GM19239 (cell line): ENCODE measurements around the gene ABLIM2.

ENCODE experiments used
- DNase-seq: peaks from one replicate; pipeline ENCODE4 v3.0.0; 2011; ENCODE audit warnings: low spot score; ENCODE audit not compliant: insufficient read length
- FAIRE-seq: peaks from 2 replicates; lab custom pipeline; 2011; peaks lifted over from hg19 to GRCh38; lab: Jason Lieb, UNC

The ABLIM2 gene

DNA sequence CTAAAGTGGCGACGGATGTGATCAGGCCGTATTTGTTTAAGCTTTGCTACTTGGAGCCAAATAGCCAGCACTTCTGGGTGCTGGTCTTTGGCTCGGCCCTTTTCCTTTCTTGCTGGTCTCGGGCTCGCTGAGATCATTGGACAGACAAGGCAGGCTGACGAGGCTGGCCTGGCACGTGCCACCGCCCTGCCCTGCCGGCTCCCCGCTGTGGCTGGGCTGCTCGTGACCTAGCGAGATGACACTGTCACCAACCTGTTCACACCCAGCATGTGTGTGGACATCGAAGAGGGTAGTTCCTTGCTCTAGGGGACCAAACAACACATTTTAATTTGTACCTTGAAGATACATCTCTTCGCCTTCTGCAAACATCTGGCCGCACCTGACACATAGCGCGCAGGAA lies 98.0 kb downstream of the ABLIM2 start:
- FAIRE-seq (no peak), DNase-seq (no peak)

DNA sequence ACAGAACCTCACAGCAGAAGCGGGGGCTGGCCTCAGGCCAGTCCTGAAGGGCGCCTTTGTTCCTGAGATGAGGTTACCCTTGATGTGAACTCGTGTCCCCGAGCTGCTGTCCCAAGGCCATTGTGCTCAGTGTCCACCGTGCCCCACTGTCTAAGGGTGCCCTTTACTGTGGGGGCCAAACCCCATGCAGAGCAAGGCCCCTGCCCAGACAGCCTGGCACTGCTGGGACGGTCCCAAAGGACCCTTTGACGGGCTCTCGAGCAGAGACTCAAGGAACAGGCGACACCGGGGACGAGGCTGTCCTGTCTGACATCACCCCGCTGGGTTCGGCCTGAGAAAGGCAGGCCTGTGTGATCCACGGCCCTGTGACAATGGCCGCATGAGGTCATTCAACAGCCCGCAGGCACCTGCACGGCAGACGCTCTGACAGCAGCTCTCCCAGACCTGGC lies 100.6 kb downstream of the ABLIM2 start:
- no peak for FAIRE-seq
- no peak for DNase-seq

DNA sequence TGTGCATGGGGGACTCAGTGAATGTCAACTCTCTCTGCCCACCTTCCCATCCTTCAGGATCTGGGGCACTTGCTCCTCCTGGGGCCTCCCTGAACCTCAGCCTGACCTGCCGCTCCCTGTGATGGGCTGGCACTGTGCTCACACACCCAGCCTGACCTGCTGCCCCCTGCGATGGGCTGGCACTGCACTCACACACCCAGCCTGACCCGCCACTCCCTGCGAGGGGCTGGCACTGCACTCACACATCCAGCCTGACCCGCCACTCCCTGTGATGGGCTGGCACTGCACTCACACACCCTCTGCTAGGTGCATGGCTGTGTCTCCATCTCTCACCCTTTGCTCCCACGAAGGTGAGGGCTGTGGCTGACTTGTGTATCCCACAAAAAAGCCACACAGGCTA lies 103.4 kb downstream of the ABLIM2 start:
- no peak for FAIRE-seq
- no peak for DNase-seq

DNA sequence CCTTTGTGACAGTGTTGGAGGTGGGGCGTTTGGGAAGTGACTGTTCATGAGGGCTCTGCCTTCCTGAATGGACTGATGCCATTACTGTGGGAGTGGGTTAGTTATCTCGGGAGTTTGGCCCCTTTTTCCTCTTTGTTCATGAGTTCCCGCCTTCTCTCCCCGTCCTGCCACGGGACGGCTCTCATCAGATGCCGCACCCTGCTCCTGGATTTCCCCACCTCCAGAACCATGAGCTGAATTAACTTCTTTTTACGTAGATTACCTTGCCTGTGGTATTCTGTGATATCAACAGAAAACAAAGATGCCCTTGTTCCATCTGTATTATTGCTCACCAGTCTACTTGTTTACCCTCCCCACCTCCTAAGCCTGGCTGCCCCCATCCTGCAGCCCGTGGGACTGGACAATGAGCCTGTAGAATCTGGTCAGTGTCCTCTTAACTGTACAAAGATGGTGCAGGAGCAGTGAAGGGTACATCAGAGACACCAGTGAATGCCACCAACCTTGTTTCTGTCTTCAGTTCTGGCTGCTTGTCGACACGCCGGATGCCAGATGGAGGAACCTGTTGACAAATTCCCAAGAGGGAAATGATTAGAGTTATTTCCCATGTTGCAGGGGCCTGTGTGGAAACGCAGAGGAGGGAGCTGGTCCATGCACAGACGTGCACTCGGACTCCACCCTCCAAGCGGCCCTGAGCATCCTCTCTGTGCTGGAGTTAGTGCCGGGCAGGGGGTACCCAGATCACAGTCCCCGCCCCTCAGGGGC lies 104.7 kb downstream of the ABLIM2 start:
- DNase-seq (no peak), FAIRE-seq (no peak)

DNA sequence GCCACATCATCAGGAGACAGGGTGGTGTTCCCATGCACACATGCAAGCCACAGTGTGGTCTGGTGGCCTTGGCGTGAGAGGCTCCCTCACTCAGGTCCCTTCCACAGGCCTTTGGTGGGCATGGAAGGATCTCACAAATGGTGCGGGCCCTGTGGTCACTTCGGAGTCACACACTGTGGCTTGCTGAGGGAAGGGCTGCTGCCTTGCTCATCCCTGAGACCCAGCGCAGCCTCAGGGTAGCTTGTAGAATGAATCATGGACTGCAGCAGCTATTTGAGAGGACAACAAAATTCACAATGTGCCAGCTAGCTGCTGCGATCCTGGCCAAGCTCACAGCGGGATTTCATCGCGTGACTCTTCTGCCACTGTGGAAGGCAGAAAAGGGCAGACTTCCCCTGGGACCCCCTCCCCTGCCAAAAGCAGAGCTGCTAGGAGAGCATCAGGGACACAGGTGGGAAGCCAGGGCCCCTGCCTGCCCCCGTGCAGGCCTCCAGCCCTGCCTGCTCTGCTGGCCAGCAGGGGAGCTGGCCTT lies 106.4 kb downstream of the ABLIM2 start:
- no peak for FAIRE-seq
- no peak for DNase-seq

DNA sequence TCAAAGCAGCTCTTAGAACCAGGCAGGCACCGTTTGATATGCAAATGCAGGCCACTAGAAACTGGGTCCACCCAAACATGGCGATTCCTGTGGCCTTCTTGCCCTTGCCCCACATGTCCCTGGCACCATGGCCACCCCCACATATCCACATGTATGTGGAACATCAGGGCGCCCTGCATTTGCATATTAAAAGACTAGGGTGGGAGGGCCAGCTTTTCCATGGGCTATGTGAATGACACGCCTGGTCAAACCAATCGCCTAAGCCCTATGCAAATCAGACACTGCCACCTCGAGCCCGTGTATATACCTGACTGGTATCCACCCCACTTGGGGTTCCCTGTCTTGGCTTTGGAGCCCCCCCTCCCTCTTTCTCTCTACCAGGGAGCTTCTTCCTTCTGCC lies 107.0 kb downstream of the ABLIM2 start:
- FAIRE-seq (no peak), DNase-seq (no peak)

DNA sequence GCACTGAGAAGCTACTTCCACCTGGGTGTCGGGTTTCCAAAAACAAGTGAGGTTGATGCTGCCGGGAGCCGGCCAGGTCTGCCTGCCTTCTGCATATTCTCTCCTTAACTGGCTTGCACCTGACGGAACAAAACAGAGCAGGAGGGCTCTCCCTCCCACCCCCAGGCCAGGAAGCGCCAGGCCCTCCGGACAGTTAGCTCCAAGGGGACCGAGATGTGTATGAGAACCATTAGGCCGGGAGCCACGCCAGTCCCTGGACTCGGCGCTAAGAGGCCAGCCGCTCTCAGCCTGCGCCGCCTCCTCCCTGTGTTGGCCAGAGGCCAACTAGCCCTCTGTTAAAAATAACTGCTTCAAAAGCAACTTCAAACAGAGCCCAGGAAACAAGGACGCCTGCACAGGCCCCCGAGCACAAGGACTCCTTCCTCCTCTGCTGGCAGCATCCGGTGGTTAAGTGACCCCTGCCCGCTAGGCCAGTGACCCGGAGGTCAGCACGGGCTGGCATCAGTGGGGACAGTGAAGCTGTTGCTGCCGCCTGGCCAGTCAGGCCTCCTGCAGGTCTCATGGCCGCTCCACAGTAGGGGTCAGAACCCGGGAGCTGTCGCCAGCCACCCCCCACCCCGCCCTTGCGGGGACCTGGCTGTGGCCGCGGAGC lies 107.9 kb downstream of the ABLIM2 start:
- DNase-seq: no peak
- no peak for FAIRE-seq

DNA sequence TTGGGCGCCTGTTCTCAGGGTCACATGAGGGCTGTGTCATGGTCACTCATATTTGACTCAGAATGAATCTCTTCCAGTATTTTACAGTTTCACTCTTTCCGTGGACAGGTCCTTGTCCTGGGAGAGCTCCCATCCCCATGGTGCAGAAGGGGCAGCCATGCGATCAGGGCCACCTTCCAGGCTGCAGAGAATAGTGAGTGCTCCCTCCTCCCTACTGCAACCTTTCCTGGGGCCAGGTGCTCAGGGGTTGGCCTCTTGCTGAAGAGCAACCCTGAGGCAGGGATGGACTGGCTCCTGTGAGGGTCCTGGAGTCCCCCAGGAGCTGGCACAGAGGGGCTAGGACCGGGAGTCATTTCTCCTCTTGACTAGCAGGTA lies 108.4 kb downstream of the ABLIM2 start:
- no peak for DNase-seq
- no peak for FAIRE-seq

DNA sequence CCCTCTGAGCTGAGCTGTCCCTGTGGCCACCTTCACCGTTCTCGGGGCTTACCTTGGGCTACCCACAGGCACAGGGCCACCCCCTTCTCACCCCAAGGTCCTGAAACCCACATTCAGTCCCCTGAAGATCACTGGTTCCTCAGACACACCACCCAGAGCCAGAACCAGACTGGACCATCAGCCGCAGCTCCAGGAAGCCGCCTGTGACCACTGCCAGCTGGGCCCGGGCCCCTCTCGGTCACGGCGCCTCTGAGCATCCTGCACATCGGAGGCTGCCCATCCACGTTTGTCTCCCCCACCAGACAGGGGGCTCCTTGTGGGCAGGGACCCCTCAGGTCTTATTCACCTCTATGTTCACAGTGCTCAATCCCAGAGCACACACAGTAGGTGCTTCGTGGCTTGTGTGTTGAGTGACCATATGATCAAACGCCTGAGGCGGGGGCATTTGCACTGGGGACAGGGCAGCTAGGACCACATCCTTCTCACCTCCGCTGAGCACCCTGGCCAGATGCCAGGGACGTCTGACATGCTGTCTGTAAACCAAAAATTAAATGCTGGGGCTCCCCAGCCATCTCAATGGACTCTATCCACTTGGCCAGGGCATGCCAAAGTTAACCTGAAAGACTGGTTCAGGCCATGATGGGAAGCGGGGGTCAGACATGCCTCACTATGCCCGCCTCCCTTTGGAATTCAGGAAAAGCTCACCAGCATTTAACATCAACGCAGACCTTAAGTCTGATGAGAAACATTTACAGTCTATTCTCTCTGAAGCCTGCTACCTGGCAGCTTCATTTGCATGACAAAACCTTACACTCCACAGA lies 109.5 kb downstream of the ABLIM2 start:
- DNase-seq: no peak
- FAIRE-seq: no peak

DNA sequence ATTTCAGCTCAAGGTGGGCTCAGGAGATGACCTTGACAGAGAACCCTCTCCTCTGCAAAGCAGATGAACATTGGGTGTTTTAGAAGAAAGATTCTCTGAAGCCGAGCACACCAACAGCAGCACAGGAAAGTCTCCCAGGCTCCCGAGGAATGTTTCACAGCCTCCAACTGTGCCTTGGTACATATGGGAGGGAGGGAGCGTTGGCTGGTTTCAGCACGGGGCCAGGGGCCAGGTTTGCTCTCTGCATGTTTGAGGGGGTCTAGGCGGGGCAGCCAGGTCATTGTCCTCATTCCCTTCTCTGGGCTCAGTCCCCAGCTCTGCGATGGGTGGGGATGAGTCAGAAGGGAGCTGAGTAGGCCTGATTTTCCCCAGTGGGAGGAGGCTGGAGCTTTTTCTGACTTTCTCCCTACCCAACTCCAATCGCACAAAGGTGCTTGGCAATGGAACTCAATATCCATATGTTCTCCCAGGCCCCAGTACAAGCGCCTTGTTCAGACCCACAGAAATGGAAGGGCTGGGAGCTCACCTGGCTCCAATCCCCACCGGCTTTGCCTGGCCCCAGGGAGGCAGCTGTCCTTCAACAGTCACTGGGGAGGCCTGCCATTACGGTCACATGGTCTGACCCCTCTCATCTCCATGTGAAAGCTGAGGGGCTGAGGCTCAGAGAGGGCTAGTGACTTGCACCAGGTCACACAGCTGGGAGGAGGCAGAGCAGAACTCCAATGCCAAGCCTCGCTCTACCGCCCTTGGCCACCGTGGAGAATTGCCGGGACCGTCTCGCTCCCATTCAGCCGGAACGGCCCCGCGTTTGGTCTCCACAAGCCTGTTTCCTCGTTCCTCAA lies 110.6 kb downstream of the ABLIM2 start:
- no peak for DNase-seq
- no peak for FAIRE-seq

DNA sequence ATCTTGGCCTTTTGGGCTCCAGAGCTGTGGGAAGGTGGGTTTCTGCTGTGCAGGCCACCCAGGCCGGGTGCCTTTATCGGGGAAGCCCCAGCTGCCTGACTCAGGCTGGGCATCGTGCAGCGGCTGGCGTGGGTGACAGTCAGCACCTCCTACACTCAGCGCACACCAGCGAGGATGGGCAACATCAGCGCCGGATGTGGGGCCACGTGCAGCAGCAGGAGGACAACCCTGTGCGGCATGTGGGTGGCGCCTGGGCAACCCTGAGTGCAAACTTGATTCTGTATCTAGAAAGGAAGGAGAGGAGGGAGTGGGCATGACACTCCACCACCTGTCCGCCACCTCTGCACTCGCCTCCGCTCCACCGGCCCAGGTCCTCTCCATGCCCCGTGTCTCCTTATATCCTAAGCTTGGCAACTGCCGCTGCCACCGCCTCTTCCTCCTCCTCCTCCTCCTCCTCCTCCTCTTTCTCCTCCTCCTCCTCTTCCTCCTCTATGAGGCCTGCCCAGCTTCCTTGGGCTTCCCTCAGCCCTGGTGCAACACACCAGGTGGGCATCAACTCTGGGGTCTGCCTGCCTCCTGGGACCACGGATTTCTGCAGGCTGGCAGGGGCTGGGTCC lies 111.6 kb downstream of the ABLIM2 start:
- no peak for DNase-seq
- no peak for FAIRE-seq

DNA sequence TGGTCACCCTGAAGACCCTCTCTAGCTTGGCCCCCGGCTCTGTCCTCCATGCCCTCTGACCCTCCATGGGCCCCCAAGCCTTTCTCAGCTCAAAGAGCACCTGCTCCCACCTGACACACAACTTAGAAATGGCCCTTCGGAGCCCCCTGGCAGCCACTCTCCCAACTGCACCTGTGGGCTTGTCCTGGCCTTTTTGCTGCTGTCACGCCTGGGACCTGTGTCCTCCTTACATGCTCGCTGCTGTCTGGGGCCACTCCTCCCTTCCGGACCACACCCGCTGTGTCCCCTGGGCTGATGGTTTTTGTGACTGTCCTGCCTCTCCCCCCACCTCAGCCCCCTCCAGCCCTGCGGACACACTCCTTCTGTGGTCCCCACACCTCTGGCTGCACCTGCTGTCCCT lies 112.7 kb downstream of the ABLIM2 start:
- no peak for DNase-seq
- no peak for FAIRE-seq

DNA sequence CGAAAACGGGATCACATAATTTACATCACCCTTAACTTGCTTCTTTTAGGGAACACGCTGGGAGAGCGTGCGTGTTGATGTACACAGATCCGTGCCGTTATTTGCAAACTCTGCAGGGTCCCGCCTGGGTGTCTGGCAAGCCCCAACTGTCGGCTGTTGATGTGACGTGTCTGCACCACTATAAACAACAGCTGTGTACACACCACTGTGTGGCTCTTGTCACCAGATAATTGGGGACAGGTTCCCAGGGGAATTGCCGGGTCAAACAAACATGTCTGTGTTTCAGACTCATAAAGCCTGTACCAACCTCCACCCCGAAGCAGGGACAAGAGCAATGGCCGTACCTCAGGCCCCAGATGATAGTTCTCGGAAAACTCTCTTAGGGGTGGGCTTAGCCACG lies 113.9 kb downstream of the ABLIM2 start:
- DNase-seq (no peak), FAIRE-seq (no peak)

DNA sequence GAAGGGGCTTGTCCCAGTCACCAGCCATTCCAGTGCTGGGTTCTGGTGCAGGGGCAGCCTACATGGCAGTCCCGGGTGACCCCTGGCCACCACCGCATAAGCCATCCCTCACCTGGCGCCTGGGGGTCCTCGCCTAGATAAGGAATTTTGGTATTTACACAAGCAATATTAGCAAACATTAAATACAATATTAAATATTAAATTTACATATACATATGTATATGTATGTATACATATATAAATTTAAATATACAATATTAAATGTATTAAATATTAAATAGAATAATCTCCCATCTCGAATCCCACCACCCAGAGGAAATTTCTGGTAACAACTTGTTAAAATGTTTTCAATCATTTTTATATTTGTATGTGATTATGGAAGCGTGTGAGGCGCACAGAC lies 114.4 kb downstream of the ABLIM2 start:
- DNase-seq (no peak), FAIRE-seq (no peak)

DNA sequence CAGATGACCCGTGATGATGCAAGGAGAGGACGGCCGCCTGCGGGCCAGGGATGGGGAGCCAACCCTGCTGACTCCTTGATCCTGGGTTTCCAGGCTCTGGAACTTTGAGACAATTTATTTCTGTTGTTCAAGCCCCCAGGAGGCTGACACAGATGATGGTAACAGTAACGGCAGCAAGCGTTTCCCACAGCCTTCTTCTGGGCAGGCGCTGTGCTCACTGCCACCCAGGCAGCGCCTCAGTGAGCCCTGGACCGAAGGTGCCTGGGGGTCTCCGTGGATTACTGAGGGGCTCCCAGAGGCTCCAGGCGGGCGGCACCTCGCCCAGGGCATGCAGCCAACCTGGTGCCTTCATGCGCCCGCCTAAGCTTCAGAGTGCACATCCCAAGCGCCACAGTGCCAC lies 115.0 kb downstream of the ABLIM2 start:
- FAIRE-seq: no peak
- DNase-seq: no peak

DNA sequence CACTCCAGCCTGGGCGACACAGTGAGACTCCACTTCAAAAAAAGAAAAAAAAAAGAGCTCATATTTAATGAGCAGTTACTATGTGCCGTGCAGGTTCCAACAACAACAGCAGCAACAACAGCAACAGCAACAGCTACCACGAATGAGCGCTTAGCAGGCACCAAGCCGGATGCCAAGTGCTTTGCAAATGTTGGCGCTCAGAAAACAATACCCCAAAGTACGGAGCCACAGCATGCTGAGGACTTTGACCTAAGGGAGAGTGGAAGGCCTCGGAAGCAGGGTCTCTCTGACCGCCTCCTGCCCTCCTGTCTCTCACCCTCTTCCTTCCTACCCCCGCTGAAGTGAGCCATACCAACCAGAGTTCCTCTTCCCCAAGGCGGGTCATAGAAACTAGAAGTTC lies 116.7 kb downstream of the ABLIM2 start:
- FAIRE-seq (no peak), DNase-seq (no peak)

DNA sequence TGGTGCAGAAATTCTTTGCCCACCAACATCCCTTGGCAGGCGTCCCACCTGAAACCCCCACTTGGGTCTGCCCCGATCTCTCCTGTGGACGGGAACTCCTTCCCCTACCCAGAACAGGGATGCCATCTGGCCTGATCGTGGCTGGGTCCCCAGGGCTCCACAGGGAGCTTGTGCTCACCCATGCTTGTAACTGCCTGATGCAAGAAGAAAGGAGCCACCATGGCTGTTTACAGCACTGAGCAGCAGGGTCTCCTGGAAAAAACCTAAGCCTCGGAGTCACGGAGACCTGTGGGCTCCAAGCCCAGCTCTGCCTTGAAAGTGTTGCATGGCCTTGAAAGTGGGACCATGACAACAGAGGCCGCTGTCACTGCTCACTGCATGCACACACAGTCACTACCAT lies 117.4 kb downstream of the ABLIM2 start:
- no peak for DNase-seq
- no peak for FAIRE-seq

DNA sequence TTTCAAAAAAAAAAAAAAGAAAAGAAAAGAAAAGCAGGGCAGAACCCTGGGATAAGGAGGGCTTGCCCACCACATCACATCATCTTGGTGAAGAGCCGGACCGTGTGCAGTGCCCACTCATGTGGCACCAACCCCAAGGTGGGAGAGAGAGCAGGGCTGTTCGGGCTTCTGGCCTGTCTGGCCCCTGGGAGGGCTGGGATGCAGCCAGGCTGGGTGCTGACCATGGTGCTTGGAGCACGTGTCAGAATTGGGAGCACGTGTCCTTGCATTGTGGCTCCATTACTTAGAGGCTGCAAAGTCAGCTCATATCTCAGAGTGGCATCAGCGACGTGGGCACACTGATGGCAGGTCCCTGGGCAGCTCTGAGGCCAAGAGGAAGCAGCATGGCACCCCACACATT lies 118.0 kb downstream of the ABLIM2 start:
- FAIRE-seq (no peak), DNase-seq (no peak)

DNA sequence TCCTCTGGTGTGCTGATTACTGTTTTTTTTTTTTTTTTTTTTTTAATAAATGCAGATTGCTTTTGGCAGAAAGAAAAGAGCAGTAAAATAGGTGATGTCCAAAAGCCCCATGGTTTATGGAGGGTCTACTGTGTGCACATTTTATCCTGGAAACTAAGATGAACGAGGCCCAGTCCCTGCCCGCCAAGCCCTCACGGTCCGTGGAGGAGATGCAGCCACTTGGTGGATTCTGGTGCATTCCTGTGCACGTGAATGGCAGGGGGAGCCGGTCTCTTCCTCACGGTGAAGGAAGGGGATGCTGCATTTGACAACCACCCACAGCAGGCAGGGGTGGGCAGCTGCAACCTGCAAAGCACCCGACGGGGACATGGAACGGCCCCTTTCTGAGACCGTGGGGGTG lies 118.8 kb downstream of the ABLIM2 start:
- DNase-seq (no peak), FAIRE-seq (no peak)

DNA sequence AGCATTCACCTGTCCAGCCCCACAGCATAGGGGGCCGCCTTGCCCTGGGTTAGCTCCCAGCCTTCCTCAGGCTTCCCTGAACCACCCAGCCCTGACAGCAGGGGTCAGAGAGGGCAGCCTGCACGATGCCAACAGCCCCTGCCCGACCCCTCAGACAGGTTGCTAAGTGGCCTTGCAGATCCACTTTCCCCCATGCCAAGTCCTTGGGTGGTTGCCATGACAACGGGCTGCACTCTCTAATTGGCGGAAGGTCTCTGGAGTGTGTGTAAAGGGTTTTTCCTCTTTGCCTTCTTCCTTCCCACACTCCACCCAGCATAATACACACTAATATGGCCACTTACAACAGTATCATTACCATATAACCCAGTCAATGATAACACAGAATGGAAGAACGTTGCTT lies 119.3 kb downstream of the ABLIM2 start:
- FAIRE-seq (no peak), DNase-seq (no peak)
